Frontal cortex (tissue), 4 donors: ENCODE measurements around the gene RNF5. TPM values are rescaled to one million over a fixed set of nuclear protein-coding genes. Genes with fewer than 3 reads are reported as not detected.
A peak's percentile ranks its signal among the peaks of the same experiment; 100 is the strongest.
"Not testable (repeated sequence)": the region's sequence is repeated elsewhere in the genome, so short reads cannot be mapped to it uniquely, and the experiment has no call there.

Experiments used
- DNase-seq, 2 donors: peaks; one replicate each; pipeline ENCODE4 v3.0.0; 2012; ENCODE audit warnings: low spot score in 2 of 2
- FAIRE-seq: peaks from 2 replicates; lab custom pipeline; 2012; peaks lifted over from hg19 to GRCh38; lab: Jason Lieb, UNC
- total RNA-seq: library from RNA; depleted of rRNA; stranded (reverse); fragments of >200 nt; gene quantifications from one replicate; pipeline ENCODE4 v1.2.3, GENCODE V29; 2014
- donor health status: control.
- donor health status: control.
- donor health status: control.

The RNF5 gene, protein sequence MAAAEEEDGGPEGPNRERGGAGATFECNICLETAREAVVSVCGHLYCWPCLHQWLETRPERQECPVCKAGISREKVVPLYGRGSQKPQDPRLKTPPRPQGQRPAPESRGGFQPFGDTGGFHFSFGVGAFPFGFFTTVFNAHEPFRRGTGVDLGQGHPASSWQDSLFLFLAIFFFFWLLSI
- 104 TPM for total RNA-seq

DNA sequence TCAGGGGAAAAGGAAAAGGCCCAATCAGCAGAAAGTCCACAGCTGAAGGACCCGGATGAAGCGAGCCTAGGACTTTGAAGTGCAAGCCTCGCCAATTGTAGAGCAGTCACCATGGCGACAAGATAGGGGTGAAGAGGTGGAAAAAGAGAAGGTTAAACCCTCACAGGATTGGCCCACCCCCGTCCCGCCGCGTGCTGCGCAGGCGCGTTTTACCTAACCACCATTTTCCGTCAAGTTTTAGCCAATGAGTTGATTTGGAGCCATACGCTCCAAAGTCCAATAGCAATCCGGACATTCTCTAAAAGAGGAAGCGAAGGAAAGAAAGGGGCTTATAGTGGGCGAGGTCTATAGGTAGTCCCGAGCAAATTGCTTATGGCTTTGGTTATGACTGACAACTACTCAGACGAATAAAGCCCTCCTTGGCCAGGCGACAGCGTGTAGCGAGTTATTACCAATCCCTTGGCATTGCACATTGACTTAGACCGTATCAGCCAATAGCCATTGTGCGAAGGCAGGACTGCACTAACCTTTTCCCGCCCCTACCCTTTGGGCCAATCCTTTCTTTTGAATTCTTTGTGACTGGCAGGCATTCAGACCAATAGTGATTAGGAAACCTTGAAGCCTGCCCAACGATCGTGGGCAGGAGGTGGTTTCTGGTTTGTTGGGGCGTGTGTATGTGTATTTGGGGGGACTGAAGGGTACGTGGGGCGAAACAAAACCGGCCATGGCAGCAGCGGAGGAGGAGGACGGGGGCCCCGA, at the start of gene RNF5:
RNF5 (plus strand) TSS at position 618 of the 759 bp plus-strand sequence; CDS start at position 725, 107 bp downstream.
- peak; percentile 88 for FAIRE-seq
- peak; percentile 93 to 95 for DNase-seq

- DNase-seq (no peak), FAIRE-seq (no peak)
These were observed 49.4 kb upstream of the RNF5 start for GRCh38 chr6:32128751-32129296.

GRCh38 chr6:32129297-32130088, 48.7 kb upstream of the RNF5 start:
- DNase-seq (no peak), FAIRE-seq (no peak)

DNA sequence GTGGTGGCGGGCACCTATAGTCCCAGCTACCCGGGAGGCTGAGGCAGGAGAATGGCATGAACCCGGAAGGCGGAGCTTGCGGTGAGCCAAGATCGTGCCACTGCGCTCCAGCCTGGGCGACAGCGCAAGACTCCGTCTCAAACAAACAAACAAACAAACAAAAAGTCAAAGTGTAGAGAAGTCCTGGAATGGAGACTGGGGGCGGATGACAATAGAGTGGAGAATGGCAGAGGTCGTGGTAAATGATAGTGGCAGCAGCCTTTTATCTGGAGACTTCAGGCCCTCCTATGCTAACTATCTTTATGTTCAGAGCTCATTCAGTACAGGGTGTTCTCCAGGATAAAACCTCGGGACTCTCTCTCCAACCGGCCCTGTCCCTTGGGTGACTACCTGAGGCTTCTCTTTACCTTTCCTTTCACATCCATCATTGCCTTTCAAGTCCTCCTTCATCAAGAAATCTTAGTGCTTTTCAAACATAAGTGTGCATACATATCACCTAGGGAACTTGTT, 46.7 kb upstream of the RNF5 start:
- no peak for FAIRE-seq
- no peak for DNase-seq

GRCh38 chr6:32132110-32132509, 46.1 kb upstream of the RNF5 start:
- FAIRE-seq (no peak), DNase-seq (no peak)

DNA sequence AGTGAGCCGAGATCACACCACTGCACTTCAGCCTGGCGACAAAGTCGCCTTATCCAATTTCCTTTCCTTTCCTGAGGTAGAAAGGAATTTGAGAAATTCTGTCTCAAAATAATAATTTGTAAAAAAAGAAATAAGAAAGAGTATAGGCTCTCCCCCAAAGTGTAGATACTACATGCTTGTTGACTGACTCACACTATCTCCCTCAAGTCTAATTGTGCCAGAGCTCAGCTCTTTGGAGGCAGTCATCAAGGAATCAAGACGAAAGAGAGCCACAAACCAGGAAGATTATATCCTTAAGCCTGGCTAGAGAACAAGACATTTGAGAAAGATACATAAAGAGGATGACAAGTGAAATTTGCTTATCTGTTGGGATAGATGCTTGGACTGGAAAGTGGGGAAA, 44.4 kb upstream of the RNF5 start:
- no peak for FAIRE-seq
- no peak for DNase-seq

- FAIRE-seq (no peak), DNase-seq (no peak)
These were observed 40.8 kb upstream of the RNF5 start for GRCh38 chr6:32137454-32137853.

DNA sequence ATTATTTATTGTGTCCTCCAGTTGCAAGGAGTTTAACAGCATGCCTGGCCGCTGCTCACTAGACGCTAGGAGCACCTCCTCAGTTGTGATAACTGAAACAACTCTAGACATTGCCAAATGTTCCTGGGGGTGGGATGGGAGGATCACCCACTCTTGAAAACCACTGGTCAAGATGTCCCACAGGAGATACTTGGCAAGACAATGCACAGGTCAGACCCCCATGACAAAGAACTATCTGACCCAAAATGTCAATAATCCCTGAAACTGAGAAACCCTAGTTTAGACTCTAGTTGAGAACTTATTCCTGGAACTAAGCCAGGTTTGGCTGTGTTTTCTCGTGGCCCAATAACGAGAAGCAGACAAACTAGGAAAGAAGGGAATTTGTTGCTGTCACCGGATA, 38.6 kb upstream of the RNF5 start:
- DNase-seq (no peak), FAIRE-seq (no peak)

GRCh38 chr6:32140420-32141046, 37.7 kb upstream of the RNF5 start:
- DNase-seq (no peak), FAIRE-seq (no peak)

DNA sequence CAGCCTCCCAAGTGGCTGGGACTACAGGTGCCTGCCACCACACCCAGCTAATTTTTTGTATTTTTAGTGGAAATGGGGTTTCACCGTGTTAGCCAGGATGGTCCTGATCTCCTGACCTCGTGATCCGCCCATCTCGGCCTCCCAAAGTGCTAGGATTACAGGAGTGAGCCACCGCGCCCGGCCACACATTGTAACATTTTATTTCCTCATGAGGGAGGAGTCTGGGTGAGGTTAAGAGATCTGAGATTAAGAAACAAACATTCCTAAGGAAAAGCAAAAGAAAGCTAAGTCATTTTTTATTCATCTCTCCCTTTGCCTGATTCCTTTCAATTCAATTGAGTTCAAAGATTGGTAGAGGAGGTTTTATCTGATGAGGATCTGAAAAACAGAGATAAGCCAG, 34.0 kb upstream of the RNF5 start:
- not testable (repeated sequence) for DNase-seq, FAIRE-seq

DNA sequence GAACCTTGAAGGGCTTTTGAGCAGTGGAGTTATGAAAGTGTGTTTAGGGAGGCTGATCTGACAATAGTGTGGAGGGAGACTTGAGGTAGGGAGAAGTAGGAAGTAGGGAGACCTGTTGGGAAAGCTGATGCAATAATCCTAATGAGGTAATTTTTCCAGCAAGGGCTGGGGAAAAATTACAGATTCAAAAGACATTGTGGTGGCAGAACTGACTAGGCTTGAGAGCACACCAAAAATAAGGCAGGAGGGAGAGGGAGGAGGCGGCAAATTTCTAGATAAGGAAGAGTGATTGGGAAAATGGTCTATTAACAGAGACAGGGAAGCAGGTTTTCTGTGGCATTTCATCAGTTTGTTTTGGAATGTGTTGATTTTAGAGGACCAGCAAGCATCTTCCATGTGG, 31.9 kb upstream of the RNF5 start:
- no peak for DNase-seq
- FAIRE-seq = no peak

GRCh38 chr6:32146687-32147086, 31.5 kb upstream of the RNF5 start:
- DNase-seq = no peak
- FAIRE-seq = no peak

GRCh38 chr6:32147401-32148132, 30.6 kb upstream of the RNF5 start:
- FAIRE-seq = no peak
- DNase-seq = no peak

DNA sequence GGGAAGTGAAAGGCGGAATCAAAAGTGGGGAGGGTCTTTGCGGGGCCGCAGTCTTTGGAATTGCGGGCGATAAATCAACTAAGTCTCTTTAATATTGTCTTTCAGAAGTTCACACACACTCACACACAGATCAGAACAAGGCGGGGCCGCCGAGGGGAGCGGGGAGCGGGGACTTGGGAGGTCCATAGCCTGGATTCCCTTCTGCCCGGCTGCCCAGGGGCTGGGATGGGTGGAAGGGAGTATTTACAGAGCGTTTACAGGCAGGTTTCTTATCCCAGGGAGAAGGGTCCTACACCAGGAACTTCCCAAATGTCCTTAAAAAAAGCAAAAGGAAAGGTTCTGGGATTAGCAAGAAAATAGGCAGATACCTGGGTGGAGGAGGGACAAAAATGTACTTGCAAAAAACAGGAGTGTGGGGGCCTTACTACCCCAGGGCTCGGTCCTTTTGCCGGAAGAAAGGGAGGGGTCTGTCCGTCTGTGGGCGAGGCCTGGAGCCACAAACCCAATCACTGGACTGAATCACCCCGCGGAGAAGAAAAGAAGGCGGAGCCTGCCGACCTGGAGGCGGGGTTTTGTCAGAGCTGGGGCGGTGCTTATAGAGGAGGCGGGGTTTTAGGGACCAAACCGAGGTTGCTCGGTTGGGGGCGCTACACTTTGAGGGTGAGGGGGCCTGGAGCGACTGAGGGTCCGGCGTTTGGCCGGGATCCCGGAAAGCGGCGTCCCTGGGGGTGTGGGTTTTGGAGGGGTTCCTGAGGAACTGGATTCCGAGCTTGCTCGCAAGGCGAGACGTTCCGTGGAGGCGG, 29.7 kb upstream of the RNF5 start:
- no peak for FAIRE-seq
- no peak for DNase-seq

- DNase-seq = no peak
- no peak for FAIRE-seq
These were observed 29.0 kb upstream of the RNF5 start for GRCh38 chr6:32149092-32149755.

- FAIRE-seq (no peak), DNase-seq (no peak)
These were observed 28.0 kb upstream of the RNF5 start for GRCh38 chr6:32149932-32150870.
